Measurements from ENCODE around the gene SMIM29. TPM values are rescaled to one million over a fixed set of nuclear protein-coding genes. Genes with fewer than 3 reads are reported as not detected.

SMIM29 gene
- total and polyA plus RNA-seq, 7 experiments from 2014 or later, result 13.9 to 45.5 (median 23.8) TPM

- no peaks in the 10 kb centered on the region for H3K9me3 ChIP-seq (ENCODE audit: control insufficient read depth in 2 of 3, low read length in 3 of 3)
- Mint-ChIP-seq H3K9me3 (no peaks in the 10 kb centered on the region), H3K27ac (peak overlapping the region; percentile 64 to 90 (median 84)), H3K4me3 (peak overlapping the region; percentile 26 to 85 (median 65)), H3K27me3 (no peaks in the 10 kb centered on the region), H3K36me3 (peaks cover 0 to 3% (median 0%) of the 10 kb centered on the region in 5 donors), H3K4me1 (peaks cover 16 to 27% (median 24%) of the 10 kb centered on the region in 7 donors)
- ChIA-PET CTCF (no interaction called here), POLR2A (interaction anchor here (1.3 to 3.0 kb wide), 2 partner anchors 9 to 11 kb away, joined by 4 to 17 read pairs; no protein-coding TSS in a partner anchor)
- peak in 1 of 9 donors; percentile 16 for DNase-seq
- no peaks in the 10 kb centered on the region for H3K27me3 ChIP-seq (ENCODE audit: control insufficient read depth in 2 of 2, insufficient read depth in 2 of 2, low read length in 2 of 2)
- H3K4me1 ChIP-seq (ENCODE audit: control insufficient read depth in 2 of 2, insufficient read depth in 2 of 2, low read length in 2 of 2), result peaks cover 12 to 15% of the 10 kb centered on the region in 2 donors
- H3K36me3 ChIP-seq (ENCODE audit: control insufficient read depth in 2 of 3, insufficient read depth in 3 of 3, low read length in 3 of 3), result peaks cover 0 to 7% (median 0%) of the 10 kb centered on the region in 3 experiments
- H3K4me3 ChIP-seq (ENCODE audit: low read length), result no peak overlapping the region
- H3K27ac ChIP-seq (ENCODE audit: low read depth, low read length), result peak overlapping the region; percentile 99
- intact Hi-C loops (cut with micrococcal nuclease), result loop anchor here (1.0 to 10.0 kb wide), 10 partner anchors 38 to 1392 kb away; partner anchors contain the start of genes ANKS1A (in 2 of the 2), TAF11 (in 2 of the 2), ILRUN (in 1 of the 2) and ITPR3 (in 1 of the 2)
- ATAC-seq, result no peak
Measured at GRCh38 chr6:34234667-34235306, 14.0 kb downstream of the SMIM29 start.

GRCh38 chr6:34233867-34234266, 14.9 kb downstream of the SMIM29 start:
- Mint-ChIP-seq H3K27me3 (no peaks in the 10 kb centered on the region), H3K27ac (peak overlapping the region; percentile 64 to 90 (median 84)), H3K4me3 (peak overlapping the region; percentile 3 to 80 (median 52)), H3K36me3 (peaks cover 0 to 3% (median 0%) of the 10 kb centered on the region in 5 donors), H3K9me3 (no peaks in the 10 kb centered on the region), H3K4me1 (peaks cover 10 to 23% (median 19%) of the 10 kb centered on the region in 7 donors)
- Histone ChIP-seq H3K27ac (ENCODE audit: low read depth, low read length) (peak overlapping the region; percentile 99), H3K9me3 (ENCODE audit: control insufficient read depth in 2 of 3, low read length in 3 of 3) (no peaks in the 10 kb centered on the region), H3K36me3 (ENCODE audit: control insufficient read depth in 2 of 3, insufficient read depth in 3 of 3, low read length in 3 of 3) (peaks cover 0 to 3% (median 0%) of the 10 kb centered on the region in 3 experiments), H3K4me1 (ENCODE audit: control insufficient read depth in 2 of 2, insufficient read depth in 2 of 2, low read length in 2 of 2) (peaks cover 7 to 13% of the 10 kb centered on the region in 2 donors), H3K27me3 (ENCODE audit: control insufficient read depth in 2 of 2, insufficient read depth in 2 of 2, low read length in 2 of 2) (no peaks in the 10 kb centered on the region), H3K4me3 (ENCODE audit: low read length) (no peak overlapping the region)
- intact Hi-C loops (cut with micrococcal nuclease), result loop anchor here (10.0 kb wide), 2 partner anchors 609 to 919 kb away; partner anchors contain the start of genes ITPR3 (in 1 of the 2), TAPBP (in 1 of the 2) and ZBTB22 (in 1 of the 2)
- DNase-seq (no peak), ATAC-seq (no peak)
- POLR2A ChIA-PET, result interaction anchor here (1.1 to 3.0 kb wide), 3 partner anchors 8 to 16 kb away, joined by 4 to 17 read pairs (median 6); partner anchors contain the start of gene SMIM29
- CTCF ChIA-PET, result interaction anchor here (1.0 kb wide), 1 partner anchor 10 kb away, joined by 3 read pairs; no protein-coding TSS in a partner anchor

GRCh38 chr6:34232901-34233300, 15.9 kb downstream of the SMIM29 start:
- H3K27ac ChIP-seq (ENCODE audit: low read depth, low read length), result no peak overlapping the region
- intact Hi-C loops (cut with micrococcal nuclease), result loop anchor here (10.0 kb wide), 2 partner anchors 608 to 918 kb away; partner anchors contain the start of genes ITPR3 (in 1 of the 2), TAPBP (in 1 of the 2) and ZBTB22 (in 1 of the 2)
- no peak for DNase-seq
- no peak overlapping the region for H3K4me3 ChIP-seq (ENCODE audit: low read length)
- Mint-ChIP-seq H3K4me3 (peak overlapping the region in 1 of 10 donors; percentile 3), H3K9me3 (no peaks in the 10 kb centered on the region), H3K27me3 (no peaks in the 10 kb centered on the region), H3K36me3 (no peaks in the 10 kb centered on the region), H3K27ac (peak overlapping the region in 2 of 9 donors; percentile 76 to 78), H3K4me1 (peaks cover 6 to 16% (median 11%) of the 10 kb centered on the region in 7 donors)
- H3K4me1 ChIP-seq (ENCODE audit: control insufficient read depth in 2 of 2, insufficient read depth in 2 of 2, low read length in 2 of 2), result peaks cover 0 to 4% of the 10 kb centered on the region in 2 donors
- peaks cover 0 to 3% (median 0%) of the 10 kb centered on the region in 3 experiments for H3K36me3 ChIP-seq (ENCODE audit: control insufficient read depth in 2 of 3, insufficient read depth in 3 of 3, low read length in 3 of 3)
- H3K9me3 ChIP-seq (ENCODE audit: control insufficient read depth in 2 of 3, low read length in 3 of 3), result no peaks in the 10 kb centered on the region
- ATAC-seq, result no peak
- CTCF ChIA-PET, result no interaction called here
- POLR2A ChIA-PET, result interaction anchor here (0.6 to 3.0 kb wide), 3 partner anchors 9 to 174 kb away, joined by 3 to 17 read pairs (median 6); partner anchors contain the start of gene SMIM29
- H3K27me3 ChIP-seq (ENCODE audit: control insufficient read depth in 2 of 2, insufficient read depth in 2 of 2, low read length in 2 of 2), result no peaks in the 10 kb centered on the region

- Histone ChIP-seq H3K4me1 (ENCODE audit: control insufficient read depth in 2 of 2, insufficient read depth in 2 of 2, low read length in 2 of 2) (peaks cover 0 to 4% of the 10 kb centered on the region in 2 donors), H3K4me3 (ENCODE audit: low read length) (no peak overlapping the region), H3K27me3 (ENCODE audit: control insufficient read depth in 2 of 2, insufficient read depth in 2 of 2, low read length in 2 of 2) (no peaks in the 10 kb centered on the region), H3K27ac (ENCODE audit: low read depth, low read length) (no peak overlapping the region), H3K36me3 (ENCODE audit: control insufficient read depth in 2 of 3, insufficient read depth in 3 of 3, low read length in 3 of 3) (no peaks in the 10 kb centered on the region), H3K9me3 (ENCODE audit: control insufficient read depth in 2 of 3, low read length in 3 of 3) (no peaks in the 10 kb centered on the region)
- no peaks in the 10 kb centered on the region for H3K27me3 Mint-ChIP-seq
- intact Hi-C loops (cut with micrococcal nuclease), result loop anchor here (10.0 kb wide), 2 partner anchors 607 to 917 kb away; partner anchors contain the start of genes ITPR3 (in 1 of the 2), TAPBP (in 1 of the 2) and ZBTB22 (in 1 of the 2)
- H3K4me3 Mint-ChIP-seq, result no peak overlapping the region
- ATAC-seq (no peak), DNase-seq (no peak)
- H3K36me3 Mint-ChIP-seq, result no peaks in the 10 kb centered on the region
- no peaks in the 10 kb centered on the region for H3K9me3 Mint-ChIP-seq
- ChIA-PET POLR2A (interaction anchor here (3.0 kb wide), 1 partner anchor 8 kb away, joined by 17 read pairs; no protein-coding TSS in a partner anchor), CTCF (no interaction called here)
- H3K27ac Mint-ChIP-seq, result peak overlapping the region in 3 of 9 donors; percentile 28 to 46 (median 34)
- peaks cover 6 to 25% (median 13%) of the 10 kb centered on the region in 7 donors for H3K4me1 Mint-ChIP-seq
Measured at GRCh38 chr6:34231566-34232336, 17.1 kb downstream of the SMIM29 start.

- no peak for DNase-seq
- peaks cover 2 to 28% (median 9%) of the 10 kb centered on the region in 7 donors for H3K4me1 Mint-ChIP-seq
- peak overlapping the region in 7 of 9 donors; percentile 19 to 90 (median 31) for H3K27ac Mint-ChIP-seq
- CTCF ChIA-PET, result no interaction called here
- intact Hi-C loops (cut with micrococcal nuclease), result loop anchor here (10.0 kb wide), 2 partner anchors 606 to 916 kb away; partner anchors contain the start of genes ITPR3 (in 1 of the 2), TAPBP (in 1 of the 2) and ZBTB22 (in 1 of the 2)
- no peaks in the 10 kb centered on the region for H3K4me1 ChIP-seq (ENCODE audit: control insufficient read depth in 2 of 2, insufficient read depth in 2 of 2, low read length in 2 of 2)
- no peaks in the 10 kb centered on the region for H3K27me3 Mint-ChIP-seq
- no peak overlapping the region for H3K4me3 ChIP-seq (ENCODE audit: low read length)
- no peaks in the 10 kb centered on the region for H3K9me3 Mint-ChIP-seq
- H3K27me3 ChIP-seq (ENCODE audit: control insufficient read depth in 2 of 2, insufficient read depth in 2 of 2, low read length in 2 of 2), result no peaks in the 10 kb centered on the region
- no peaks in the 10 kb centered on the region for H3K36me3 ChIP-seq (ENCODE audit: control insufficient read depth in 2 of 3, insufficient read depth in 3 of 3, low read length in 3 of 3)
- H3K27ac ChIP-seq (ENCODE audit: low read depth, low read length), result no peak overlapping the region
- no peak overlapping the region for H3K4me3 Mint-ChIP-seq
- ATAC-seq, result no peak
- no peaks in the 10 kb centered on the region for H3K9me3 ChIP-seq (ENCODE audit: control insufficient read depth in 2 of 3, low read length in 3 of 3)
- POLR2A ChIA-PET, result no interaction called here
- H3K36me3 Mint-ChIP-seq, result no peaks in the 10 kb centered on the region
Measured at GRCh38 chr6:34230653-34231371, 18.0 kb downstream of the SMIM29 start.

Measured in naive thymus-derived CD4-positive, alpha-beta T cell (primary cell).